ENCODE results near the gene CDKN2B-AS1.
"Not testable (repeated sequence)": the region's sequence is repeated elsewhere in the genome, so short reads cannot be mapped to it uniquely, and the experiment has no call there.

The CDKN2B-AS1 gene

GRCh38 chr9:22047596-22047995 is 53.0 kb downstream of the CDKN2B-AS1 start:
- no peak for DNase-seq

GRCh38 chr9:22049411-22049810 is 54.8 kb downstream of the CDKN2B-AS1 start:
- DNase-seq, result no peak

DNA sequence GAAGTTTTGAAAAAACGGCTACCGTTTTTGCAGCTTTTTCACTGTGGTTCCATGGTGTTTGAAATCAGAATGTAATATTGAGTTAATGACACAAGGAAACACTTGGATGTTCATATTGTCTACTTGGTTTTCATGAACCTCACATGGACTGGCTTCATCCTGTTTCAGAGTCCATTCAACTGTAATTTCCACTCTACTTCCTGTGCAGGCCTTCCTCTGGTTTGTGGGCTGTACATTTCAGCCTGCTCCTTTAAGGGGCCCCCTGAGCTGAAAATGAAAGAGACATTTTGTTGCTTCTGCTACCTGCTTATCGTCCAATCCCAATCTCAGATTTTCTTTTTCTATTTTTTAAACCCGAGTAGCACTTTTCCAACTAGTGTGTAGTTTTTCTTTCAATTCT is 56.3 kb downstream of the CDKN2B-AS1 start:
- DNase-seq, result peak; percentile 1

GRCh38 chr9:22052376-22052945 is 57.9 kb downstream of the CDKN2B-AS1 start:
- no peak for DNase-seq

GRCh38 chr9:22053178-22053577 is 58.6 kb downstream of the CDKN2B-AS1 start:
- DNase-seq, result no peak

DNA sequence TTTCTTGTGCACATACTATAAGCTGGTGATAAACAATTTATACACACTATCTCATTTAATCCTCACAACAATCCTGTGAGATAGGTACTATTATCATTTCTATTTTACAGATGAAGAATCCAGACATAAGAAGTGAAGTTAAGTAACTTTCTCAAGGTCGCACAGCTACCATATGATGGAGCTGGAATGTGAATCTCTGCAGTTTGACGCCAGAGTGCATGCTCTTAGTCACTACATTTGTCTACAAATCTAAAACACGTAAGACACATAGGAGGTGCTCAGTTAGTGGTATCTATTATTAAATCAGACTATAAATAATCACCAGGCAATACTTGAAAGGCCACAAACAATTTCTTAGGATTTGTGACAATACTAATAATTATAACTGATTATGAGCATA is 59.5 kb downstream of the CDKN2B-AS1 start:
- DNase-seq, result no peak

- DNase-seq, result no peak
Measured at GRCh38 chr9:22054529-22054928, 59.9 kb downstream of the CDKN2B-AS1 start.

DNA sequence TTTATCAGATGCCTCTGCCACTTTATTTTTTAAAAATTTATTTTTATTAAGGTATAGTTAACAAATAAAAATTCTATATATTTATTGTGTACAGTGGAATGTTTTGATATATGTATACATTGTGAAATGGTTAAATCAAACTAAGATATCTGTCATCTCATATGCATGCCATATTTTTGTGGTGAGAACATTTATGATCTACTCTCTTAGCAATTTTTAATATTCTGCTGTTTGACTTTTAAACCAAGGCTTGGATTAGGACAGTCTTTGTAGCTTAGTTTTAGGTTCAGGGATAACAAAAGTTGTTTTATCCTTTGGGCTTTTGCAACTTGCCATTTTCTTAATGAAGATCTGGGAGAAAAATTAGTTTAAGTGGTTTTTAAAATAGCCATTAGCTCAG is 60.5 kb downstream of the CDKN2B-AS1 start:
- no peak for DNase-seq

GRCh38 chr9:22056402-22056801 is 61.8 kb downstream of the CDKN2B-AS1 start:
- DNase-seq, result no peak

- DNase-seq, result not testable (repeated sequence)
Measured at GRCh38 chr9:22057972-22058371, 63.4 kb downstream of the CDKN2B-AS1 start.

GRCh38 chr9:22060831-22061383 is 66.3 kb downstream of the CDKN2B-AS1 start:
- DNase-seq, result no peak

- DNase-seq, result no peak
Measured at GRCh38 chr9:22064957-22065356, 70.4 kb downstream of the CDKN2B-AS1 start.

DNA sequence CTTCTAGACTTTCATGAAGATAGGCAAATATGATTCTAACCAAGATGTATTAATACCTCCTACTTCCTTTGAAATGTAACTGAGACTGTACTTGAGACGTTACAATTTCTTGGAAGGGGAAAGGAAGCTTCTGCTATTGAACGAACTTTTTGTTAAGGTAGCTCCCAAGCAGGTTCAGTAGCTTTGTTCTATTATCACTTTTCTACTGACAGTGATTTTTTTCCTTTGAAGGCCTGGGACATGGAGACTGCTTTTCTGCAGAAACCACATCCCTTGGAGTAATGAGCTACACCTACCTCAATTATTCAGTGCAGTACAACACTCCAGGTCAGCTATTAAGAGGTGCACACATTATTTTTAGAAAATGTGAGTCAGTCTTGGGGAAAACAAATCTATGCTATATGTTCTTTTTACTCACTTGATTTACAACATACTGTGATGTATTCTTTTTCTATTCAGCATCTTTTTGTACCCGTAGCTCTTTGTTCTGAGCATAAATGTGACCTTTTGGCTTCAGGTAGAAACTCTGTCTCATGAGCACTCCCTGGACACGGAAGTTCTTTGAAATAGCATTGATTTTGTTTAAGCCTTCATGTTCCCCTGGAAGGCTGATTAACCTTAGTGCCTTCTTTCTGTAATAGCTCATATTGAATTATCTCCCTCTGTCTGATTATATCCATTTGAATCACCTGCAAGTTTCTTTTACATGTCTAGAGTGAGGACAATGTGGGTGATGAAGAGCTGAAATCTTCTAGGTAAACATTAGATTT is 71.0 kb downstream of the CDKN2B-AS1 start:
- no peak for DNase-seq

DNA sequence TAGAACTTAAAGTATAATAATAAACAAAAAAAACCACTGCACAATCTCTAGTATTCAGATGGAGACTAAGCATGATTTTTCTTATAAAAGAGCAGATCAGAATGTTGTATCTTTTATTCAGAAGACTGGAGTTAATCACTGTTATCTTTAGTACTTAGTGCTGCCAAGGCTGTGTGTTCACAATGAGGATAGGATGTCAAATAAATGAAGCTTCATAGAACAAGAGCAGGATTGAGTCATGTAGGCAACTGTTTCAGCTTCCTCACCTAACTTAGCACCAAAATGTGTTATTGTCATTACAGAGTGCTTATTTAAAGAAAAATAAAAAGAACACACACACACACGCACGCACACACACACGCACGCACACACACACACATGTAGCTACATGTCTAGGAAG is 72.6 kb downstream of the CDKN2B-AS1 start:
- no peak for DNase-seq

DNA sequence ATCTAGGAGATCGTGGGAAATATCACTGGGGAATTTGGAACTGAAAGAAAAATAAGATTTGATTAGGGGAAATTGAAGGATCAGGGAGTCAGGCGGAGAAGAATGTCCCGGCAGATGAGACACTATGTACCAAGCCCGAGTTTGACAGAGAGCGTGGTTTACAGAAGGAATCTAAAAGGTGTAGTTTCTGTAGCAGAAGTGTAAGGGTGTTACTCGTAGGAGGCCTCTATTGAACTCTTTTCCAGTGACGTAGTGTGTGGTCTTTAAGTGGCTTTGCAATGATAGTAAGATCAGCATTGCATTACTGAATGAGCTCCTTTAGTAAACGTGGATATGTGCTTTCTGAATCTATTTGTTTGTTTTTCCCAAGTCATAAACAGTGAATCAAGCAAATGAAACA is 73.8 kb downstream of the CDKN2B-AS1 start:
- DNase-seq, result no peak

- DNase-seq, result no peak
Measured at GRCh38 chr9:22073349-22073748, 78.8 kb downstream of the CDKN2B-AS1 start.

DNA sequence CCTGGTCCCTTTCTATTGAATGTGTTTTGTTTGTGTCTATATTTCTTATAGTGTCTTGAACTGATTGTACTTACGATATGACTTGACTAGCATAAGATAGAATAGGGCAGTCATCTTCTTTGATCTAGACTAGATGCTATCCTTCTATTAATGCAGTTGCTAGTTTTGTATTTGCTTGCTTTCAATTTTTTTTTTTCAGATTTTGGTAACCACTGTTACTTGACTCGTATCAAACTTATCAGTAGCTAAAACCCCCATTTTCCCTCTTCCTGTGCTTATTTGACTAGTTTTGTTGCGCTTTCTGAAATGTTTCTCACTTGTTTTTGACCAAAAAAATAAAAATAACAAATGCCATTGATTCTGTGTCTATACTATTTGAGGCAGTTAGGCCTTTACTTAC is 83.5 kb downstream of the CDKN2B-AS1 start:
- DNase-seq, result no peak

GRCh38 chr9:22079873-22080341 is 85.3 kb downstream of the CDKN2B-AS1 start:
- DNase-seq, result no peak

DNA sequence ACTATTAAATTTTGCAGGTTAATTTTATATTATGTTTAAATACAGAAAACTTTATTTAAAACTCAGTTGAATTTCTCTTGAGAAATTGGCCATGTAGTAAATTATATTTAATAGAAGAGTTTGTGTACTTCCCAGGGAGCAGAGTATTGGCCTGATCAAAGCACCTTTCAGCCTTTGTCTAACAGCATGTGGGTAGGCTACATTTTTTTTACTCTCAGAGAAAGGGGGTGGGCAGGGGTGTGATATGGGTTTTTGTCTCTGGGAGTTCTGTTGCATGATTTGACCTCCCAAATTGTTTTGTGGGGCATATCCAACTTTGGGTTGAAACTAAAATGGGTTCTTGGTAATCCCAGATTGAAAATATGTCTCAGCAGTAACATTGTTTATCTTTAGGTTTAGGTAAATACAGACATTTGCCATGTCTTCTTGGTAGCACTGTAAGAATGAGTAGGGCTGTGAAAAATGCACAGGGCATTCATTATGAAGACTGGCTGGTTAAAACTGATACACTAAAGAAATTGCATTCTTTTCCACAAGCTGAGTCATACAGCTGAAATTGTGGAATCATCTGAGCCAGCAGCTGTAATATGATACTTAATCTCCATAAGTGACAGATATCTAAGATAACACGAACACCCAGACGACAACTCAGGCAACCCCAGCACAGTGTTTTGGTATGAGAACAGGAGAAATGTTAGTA is 89.9 kb downstream of the CDKN2B-AS1 start:
- no peak for DNase-seq

- no peak for DNase-seq
Measured at GRCh38 chr9:22088053-22088716, 93.6 kb downstream of the CDKN2B-AS1 start.

GRCh38 chr9:22088717-22089061 is 94.1 kb downstream of the CDKN2B-AS1 start:
- DNase-seq, result no peak

- no peak for DNase-seq
Measured at GRCh38 chr9:22097707-22098106, 103.1 kb downstream of the CDKN2B-AS1 start.

GRCh38 chr9:22098643-22099332 is 104.2 kb downstream of the CDKN2B-AS1 start:
- DNase-seq, result no peak
